ENCODE data around the gene CARMIL1. TPM values are rescaled to one million over a fixed set of nuclear protein-coding genes. Genes with fewer than 3 reads are reported as not detected.

The CARMIL1 gene
- total RNA-seq, 1 donor from 2014 or later: 3.4 TPM

DNA sequence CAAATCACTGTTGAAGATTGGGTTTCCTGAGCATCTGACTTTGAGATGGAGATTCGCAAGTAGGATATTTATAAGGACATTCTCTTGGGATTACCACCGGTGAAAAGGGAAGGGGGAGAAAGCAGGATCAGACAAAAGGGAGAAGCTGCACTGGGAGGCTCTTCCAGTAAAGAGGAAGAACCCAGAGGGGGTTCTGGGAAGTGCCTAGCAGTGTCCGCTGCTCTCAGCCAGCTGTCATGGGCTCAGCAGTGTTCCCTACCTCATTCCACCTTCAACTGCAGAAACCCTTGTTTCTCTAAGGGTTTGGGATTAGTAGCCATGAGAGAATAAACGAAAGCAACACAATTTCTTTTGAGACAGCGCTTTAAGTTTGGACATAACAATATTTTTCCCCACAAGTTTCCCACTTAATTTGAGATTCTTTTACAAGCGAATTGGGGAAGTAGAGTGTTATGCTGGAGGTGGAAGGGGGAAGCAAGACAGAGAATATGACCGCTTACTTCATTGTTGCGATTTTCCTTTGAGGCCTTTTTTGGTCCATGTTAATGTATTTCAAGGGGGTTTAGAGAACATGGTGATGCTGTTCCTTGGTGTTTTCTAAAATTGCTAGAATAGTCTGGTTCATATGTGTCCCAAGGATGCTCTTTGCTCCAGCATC is 218.3 kb downstream of the CARMIL1 start:
- Mint-ChIP-seq H3K4me3 (no peak overlapping the region), H3K27me3 (no peaks in the 10 kb centered on the region), H3K27ac (no peak overlapping the region), H3K4me1 (no peaks in the 10 kb centered on the region), H3K36me3 (ENCODE audit: low read depth) (no peaks in the 10 kb centered on the region), H3K9me3 (no peaks in the 10 kb centered on the region)
- TF ChIP-seq, protein P1, sequence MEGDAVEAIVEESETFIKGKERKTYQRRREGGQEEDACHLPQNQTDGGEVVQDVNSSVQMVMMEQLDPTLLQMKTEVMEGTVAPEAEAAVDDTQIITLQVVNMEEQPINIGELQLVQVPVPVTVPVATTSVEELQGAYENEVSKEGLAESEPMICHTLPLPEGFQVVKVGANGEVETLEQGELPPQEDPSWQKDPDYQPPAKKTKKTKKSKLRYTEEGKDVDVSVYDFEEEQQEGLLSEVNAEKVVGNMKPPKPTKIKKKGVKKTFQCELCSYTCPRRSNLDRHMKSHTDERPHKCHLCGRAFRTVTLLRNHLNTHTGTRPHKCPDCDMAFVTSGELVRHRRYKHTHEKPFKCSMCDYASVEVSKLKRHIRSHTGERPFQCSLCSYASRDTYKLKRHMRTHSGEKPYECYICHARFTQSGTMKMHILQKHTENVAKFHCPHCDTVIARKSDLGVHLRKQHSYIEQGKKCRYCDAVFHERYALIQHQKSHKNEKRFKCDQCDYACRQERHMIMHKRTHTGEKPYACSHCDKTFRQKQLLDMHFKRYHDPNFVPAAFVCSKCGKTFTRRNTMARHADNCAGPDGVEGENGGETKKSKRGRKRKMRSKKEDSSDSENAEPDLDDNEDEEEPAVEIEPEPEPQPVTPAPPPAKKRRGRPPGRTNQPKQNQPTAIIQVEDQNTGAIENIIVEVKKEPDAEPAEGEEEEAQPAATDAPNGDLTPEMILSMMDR (IDR thresholded peaks at IDR 0.05): no peak
- no peak for ATAC-seq (ENCODE audit: low read depth)
- POLR2A ChIA-PET: no interaction called here
- CTCF ChIA-PET: interaction anchor here (1.0 kb wide), 1 partner anchor 7 kb away, joined by 3 read pairs; no protein-coding TSS in a partner anchor
- intact Hi-C loops (cut with micrococcal nuclease): no loop called here
- no peak for DNase-seq

- CTCF ChIA-PET: interaction anchor here (1.0 kb wide), 1 partner anchor 8 kb away, joined by 3 read pairs; no protein-coding TSS in a partner anchor
- Mint-ChIP-seq H3K27ac (no peak overlapping the region), H3K27me3 (no peaks in the 10 kb centered on the region)
Measured at GRCh38 chr6:25498505-25498904, 219.3 kb downstream of the CARMIL1 start.

GRCh38 chr6:25499615-25500235 is 220.6 kb downstream of the CARMIL1 start:
- TF ChIP-seq, protein P1 (IDR thresholded peaks at IDR 0.05): no peak
- Mint-ChIP-seq H3K4me1 (no peaks in the 10 kb centered on the region), H3K27me3 (no peaks in the 10 kb centered on the region), H3K36me3 (ENCODE audit: low read depth) (no peaks in the 10 kb centered on the region), H3K9me3 (no peaks in the 10 kb centered on the region), H3K4me3 (no peak overlapping the region), H3K27ac (no peak overlapping the region)
- intact Hi-C loops (cut with micrococcal nuclease): no loop called here
- CTCF ChIA-PET: interaction anchor here (0.6 kb wide), 1 partner anchor 172 kb away, joined by 3 read pairs; no protein-coding TSS in a partner anchor
- POLR2A ChIA-PET: no interaction called here
- DNase-seq (no peak), ATAC-seq (ENCODE audit: low read depth) (no peak)

More at GRCh38 chr6:25498505-25498904, 219.3 kb downstream of the CARMIL1 start:
- Mint-ChIP-seq H3K36me3 (ENCODE audit: low read depth) (no peaks in the 10 kb centered on the region), H3K4me1 (no peaks in the 10 kb centered on the region), H3K9me3 (no peaks in the 10 kb centered on the region), H3K4me3 (no peak overlapping the region)
- TF ChIP-seq, protein P1 (IDR thresholded peaks at IDR 0.05): no peak
- intact Hi-C loops (cut with micrococcal nuclease): no loop called here
- ATAC-seq (ENCODE audit: low read depth) (no peak), DNase-seq (no peak)
- POLR2A ChIA-PET: no interaction called here

- DNase-seq: no peak
- no peaks in the 10 kb centered on the region for H3K4me1 Mint-ChIP-seq
- ChIA-PET POLR2A (no interaction called here), CTCF (interaction anchor here (0.6 to 1.4 kb wide), 3 partner anchors 11 to 238 kb away, joined by 3 to 6 read pairs (median 4); no protein-coding TSS in a partner anchor)
- H3K27ac Mint-ChIP-seq: no peak overlapping the region
- intact Hi-C loops (cut with micrococcal nuclease): no loop called here
- no peaks in the 10 kb centered on the region for H3K27me3 Mint-ChIP-seq
- no peaks in the 10 kb centered on the region for H3K9me3 Mint-ChIP-seq
- no peak overlapping the region for H3K4me3 Mint-ChIP-seq
- H3K36me3 Mint-ChIP-seq (ENCODE audit: low read depth): no peaks in the 10 kb centered on the region
- TF ChIP-seq, protein P1 (IDR thresholded peaks at IDR 0.05): no peak
- no peak for ATAC-seq (ENCODE audit: low read depth)
Measured at GRCh38 chr6:25503686-25504085, 224.5 kb downstream of the CARMIL1 start.

DNA sequence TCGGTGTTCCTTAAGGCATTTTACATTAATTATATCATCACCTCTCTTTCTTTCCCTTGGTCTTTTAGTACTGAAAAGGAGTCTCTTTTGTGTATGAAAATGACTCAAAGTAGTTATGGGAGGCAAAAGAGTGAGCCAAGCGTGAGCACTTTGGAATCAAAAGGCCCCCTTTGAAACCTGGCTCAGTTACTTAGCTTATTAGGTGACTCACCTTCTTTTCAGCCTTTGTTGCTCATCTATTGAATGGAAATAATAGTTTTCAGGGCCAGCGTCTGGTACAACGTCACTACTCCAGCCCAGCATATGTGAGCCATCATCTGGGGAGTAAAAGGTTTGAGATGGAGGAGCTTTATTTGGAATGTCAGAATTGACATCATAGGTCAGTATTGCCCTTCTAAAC is 225.5 kb downstream of the CARMIL1 start:
- intact Hi-C loops (cut with micrococcal nuclease): no loop called here
- DNase-seq: no peak
- no peaks in the 10 kb centered on the region for H3K27me3 Mint-ChIP-seq
- H3K27ac Mint-ChIP-seq: no peak overlapping the region
- TF ChIP-seq, protein P1 (IDR thresholded peaks at IDR 0.05): no peak
- ATAC-seq (ENCODE audit: low read depth): no peak
- no peaks in the 10 kb centered on the region for H3K36me3 Mint-ChIP-seq (ENCODE audit: low read depth)
- ChIA-PET CTCF (interaction anchor here (0.9 to 2.7 kb wide), 4 partner anchors 14 to 239 kb away, joined by 3 to 7 read pairs (median 6); no protein-coding TSS in a partner anchor), POLR2A (no interaction called here)
- no peaks in the 10 kb centered on the region for H3K4me1 Mint-ChIP-seq
- no peaks in the 10 kb centered on the region for H3K9me3 Mint-ChIP-seq
- no peak overlapping the region for H3K4me3 Mint-ChIP-seq
